ENCODE results near the gene SMIM10L1. TPM values are rescaled to one million over a fixed set of nuclear protein-coding genes. Genes with fewer than 3 reads are reported as not detected.

SMIM10L1 gene
- total and polyA plus RNA-seq, 4 donors: 4.9 to 6.3 (median 6.1) TPM

GRCh38 chr12:11183011-11183410 is 12.0 kb downstream of the SMIM10L1 start:
- Histone ChIP-seq H3K27me3 (ENCODE audit: control insufficient read depth in 4 of 4, insufficient read depth in 4 of 4, low read length in 3 of 4) (no peaks in the 10 kb centered on the region), H3K27ac (ENCODE audit: low read depth in 1 of 2, low read length in 2 of 2) (peak overlapping the region; percentile 39 to 57), H3K36me3 (ENCODE audit: control insufficient read depth in 4 of 4, insufficient read depth in 3 of 4, low read depth in 1 of 4, low read length in 3 of 4) (no peaks in the 10 kb centered on the region), H3K4me1 (ENCODE audit: control insufficient read depth in 4 of 4, insufficient read depth in 4 of 4, low read length in 3 of 4) (peaks cover 0 to 13% (median under 1%) of the 10 kb centered on the region in 4 donors), H3K9ac (ENCODE audit: low read depth in 1 of 2, low read length in 2 of 2) (no peak overlapping the region), H3K9me3 (ENCODE audit: control insufficient read depth in 4 of 4, low read length in 3 of 4) (no peaks in the 10 kb centered on the region), H3K4me3 (ENCODE audit: low read depth in 1 of 3, low read length in 3 of 3) (no peak overlapping the region)
- no peak for TF ChIP-seq YY1 (IDR thresholded peaks at IDR 0.05)
- no peak for TF ChIP-seq MAX (IDR thresholded peaks at IDR 0.05)
- no peak for TF ChIP-seq HNF4A (conservative IDR thresholded peaks at IDR 0.05)
- TF ChIP-seq FOXA2 (IDR thresholded peaks at IDR 0.05): no peak
- TF ChIP-seq EGR1 (IDR thresholded peaks at IDR 0.05; ENCODE audit: low read depth in 2 of 2): no peak
- no peak for TF ChIP-seq REST (IDR thresholded peaks at IDR 0.05)
- no peak for TF ChIP-seq RAD21 (IDR thresholded peaks at IDR 0.05)
- no peak for TF ChIP-seq GABPA (IDR thresholded peaks at IDR 0.05 in 1 of 2, conservative IDR thresholded peaks at IDR 0.05 in 1 of 2)
- TF ChIP-seq TAF1 (conservative IDR thresholded peaks at IDR 0.05): no peak
- no peak for TF ChIP-seq FOXA1 (IDR thresholded peaks at IDR 0.05)
- no peak for TF ChIP-seq ATF3 (IDR thresholded peaks at IDR 0.05)
- no peak for DNase-seq (ENCODE audit: low spot score)

- Histone ChIP-seq H3K4me3 (ENCODE audit: low read depth in 1 of 3, low read length in 3 of 3) (no peak within 1 kb of the TSS), H3K9me3 (ENCODE audit: control insufficient read depth in 4 of 4, low read length in 3 of 4) (no peaks in the 10 kb centered on the region), H3K4me1 (ENCODE audit: control insufficient read depth in 4 of 4, insufficient read depth in 4 of 4, low read length in 3 of 4) (peaks cover 0 to 13% (median under 1%) of the 10 kb centered on the region in 4 donors), H3K36me3 (ENCODE audit: control insufficient read depth in 4 of 4, insufficient read depth in 3 of 4, low read depth in 1 of 4, low read length in 3 of 4) (no peaks in the 10 kb centered on the region), H3K9ac (ENCODE audit: low read depth in 1 of 2, low read length in 2 of 2) (no peak within 1 kb of the TSS), H3K27me3 (ENCODE audit: control insufficient read depth in 4 of 4, insufficient read depth in 4 of 4, low read length in 3 of 4) (no peaks in the 10 kb centered on the region), H3K27ac (ENCODE audit: low read depth in 1 of 2, low read length in 2 of 2) (no peak within 1 kb of the TSS)
- DNase-seq (ENCODE audit: low spot score): no peak
- 71% methylated on average over 2 of the region's 2 CpGs for WGBS
- TF ChIP-seq FOXA2 (IDR thresholded peaks at IDR 0.05) (no peak), TAF1 (conservative IDR thresholded peaks at IDR 0.05) (no peak), NR2F2 (IDR thresholded peaks at IDR 0.05) (no peak), RXRA (IDR thresholded peaks at IDR 0.05) (no peak), HNF4A (conservative IDR thresholded peaks at IDR 0.05) (no peak), ZBTB33 (IDR thresholded peaks at IDR 0.05) (no peak), EGR1 (IDR thresholded peaks at IDR 0.05; ENCODE audit: low read depth in 2 of 2) (no peak), JUND (IDR thresholded peaks at IDR 0.05) (no peak), YY1 (IDR thresholded peaks at IDR 0.05) (no peak), HNF4G (IDR thresholded peaks at IDR 0.05) (no peak), ATF3 (IDR thresholded peaks at IDR 0.05) (no peak)
Observed at GRCh38 chr12:11186837-11187236, 15.8 kb downstream of the SMIM10L1 start, which contains the start of gene TAS2R42. TSS of gene TAS2R42 (minus strand) at chr12:11186937. CDS start at chr12:11186937, 0 bp downstream.

All from liver (tissue), 9 donors.